Activated CD4-positive, alpha-beta memory T cell treated with anti-CD3 and anti-CD28 coated beads for 36 hours (primary cell): ENCODE results near the gene PARP14. TPM values are rescaled to one million over a fixed set of nuclear protein-coding genes. Genes with fewer than 3 reads are reported as not detected.
A peak's percentile ranks its signal among the peaks of the same experiment; 100 is the strongest.

Experiments
- CTCF ChIA-PET: fragments of 350-600 bp; sonication (Branson Sonifier 250); formaldehyde crosslinking; loops from one replicate; lab custom pipeline; 2021; ENCODE audit warnings: antibody characterized with exemption, inconsistent platforms; lab: Charles Lee
- POLR2A ChIA-PET: fragments of 350-600 bp; sonication (Branson Sonifier 250); formaldehyde crosslinking; loops from one replicate; lab custom pipeline; 2021; ENCODE audit warnings: antibody characterized with exemption; lab: Charles Lee
- DNase-seq: peaks from one replicate; pipeline ENCODE4 v3.0.0-alpha.2; 2020
- H3K27ac Mint-ChIP-seq: one replicate; pipeline ENCODE4 v1.8.0; 2021; ENCODE audit warnings: mixed read lengths
- H3K27me3 Mint-ChIP-seq: one replicate; pipeline ENCODE4 v1.8.0; 2021; ENCODE audit warnings: mixed read lengths
- H3K36me3 Mint-ChIP-seq: one replicate; pipeline ENCODE4 v1.8.0; 2021; ENCODE audit warnings: mixed read lengths
- H3K4me1 Mint-ChIP-seq: one replicate; pipeline ENCODE4 v1.8.0; 2021; ENCODE audit warnings: low read depth, mixed read lengths
- H3K4me3 Mint-ChIP-seq: one replicate; pipeline ENCODE4 v1.8.0; 2021; ENCODE audit warnings: mild to moderate bottlenecking, mixed read lengths
- H3K9me3 Mint-ChIP-seq: one replicate; pipeline ENCODE4 v1.8.0; 2021; ENCODE audit warnings: mixed read lengths
- intact Hi-C: fragments of 100-400 bp; cut with micrococcal nuclease; formaldehyde crosslinking; loops from one replicate; pipeline ENCODE4 v1.15.1; 2023
- total RNA-seq, 2 experiments: library from RNA; stranded (reverse); gene quantifications; one replicate each; pipeline ENCODE4 v1.2.3, GENCODE V29; 2021

Gene PARP14
- total RNA-seq, 2 experiments from 2014 or later, result 50.8 to 51.6 TPM

- no peak overlapping the region for H3K27ac Mint-ChIP-seq
- intact Hi-C loops, result loop anchor here (2.0 kb wide), 1 partner anchor 14 kb away; no protein-coding TSS in a partner anchor
- ChIA-PET CTCF (no interaction called here), POLR2A (no interaction called here)
- no peak for DNase-seq
- H3K27me3 Mint-ChIP-seq, result peaks cover 4% of the 10 kb centered on the region
- H3K36me3 Mint-ChIP-seq, result no peaks in the 10 kb centered on the region
- peaks cover 14% of the 10 kb centered on the region for H3K4me1 Mint-ChIP-seq
- H3K9me3 Mint-ChIP-seq, result peaks cover 9% of the 10 kb centered on the region
- H3K4me3 Mint-ChIP-seq, result no peak overlapping the region
Observed at GRCh38 chr3:122660297-122660974, 20.2 kb upstream of the PARP14 start.

- Mint-ChIP-seq H3K36me3 (no peaks in the 10 kb centered on the region), H3K4me1 (peaks cover 14% of the 10 kb centered on the region), H3K27ac (no peak overlapping the region), H3K27me3 (peaks cover 4% of the 10 kb centered on the region), H3K4me3 (no peak overlapping the region), H3K9me3 (peaks cover 9% of the 10 kb centered on the region)
- CTCF ChIA-PET, result interaction anchor here (1.0 kb wide), 1 partner anchor 16 kb away, joined by 3 read pairs; no protein-coding TSS in a partner anchor
- peak; percentile 77 for DNase-seq
- POLR2A ChIA-PET, result interaction anchor here (0.9 kb wide), 1 partner anchor 51 kb away, joined by 3 read pairs; no protein-coding TSS in a partner anchor
- intact Hi-C loops, result loop anchor here (2.0 kb wide), 1 partner anchor 15 kb away; no protein-coding TSS in a partner anchor
Observed at GRCh38 chr3:122661633-122662032, 19.0 kb upstream of the PARP14 start.

- ChIA-PET POLR2A (no interaction called here), CTCF (interaction anchor here (0.7 kb wide), 1 partner anchor 1030 kb away, joined by 3 read pairs; no protein-coding TSS in a partner anchor)
- H3K4me1 Mint-ChIP-seq, result peaks cover 14% of the 10 kb centered on the region
- H3K27ac Mint-ChIP-seq, result no peak overlapping the region
- H3K36me3 Mint-ChIP-seq, result no peaks in the 10 kb centered on the region
- DNase-seq, result no peak
- H3K4me3 Mint-ChIP-seq, result no peak overlapping the region
- H3K9me3 Mint-ChIP-seq, result peaks cover 9% of the 10 kb centered on the region
- intact Hi-C loops, result no loop called here
- H3K27me3 Mint-ChIP-seq, result peaks cover 4% of the 10 kb centered on the region
Observed at GRCh38 chr3:122662505-122662904, 18.1 kb upstream of the PARP14 start.

GRCh38 chr3:122665226-122665786, 15.3 kb upstream of the PARP14 start:
- Mint-ChIP-seq H3K27me3 (peaks cover 4% of the 10 kb centered on the region), H3K4me3 (no peak overlapping the region), H3K4me1 (peaks cover 29% of the 10 kb centered on the region), H3K36me3 (no peaks in the 10 kb centered on the region), H3K27ac (no peak overlapping the region), H3K9me3 (peaks cover 9% of the 10 kb centered on the region)
- ChIA-PET CTCF (no interaction called here), POLR2A (no interaction called here)
- intact Hi-C loops, result no loop called here
- DNase-seq, result no peak

GRCh38 chr3:122665881-122666280, 14.8 kb upstream of the PARP14 start:
- DNase-seq, result no peak
- Mint-ChIP-seq H3K27me3 (peaks cover 4% of the 10 kb centered on the region), H3K4me1 (peaks cover 28% of the 10 kb centered on the region), H3K9me3 (peaks cover 4% of the 10 kb centered on the region), H3K27ac (no peak overlapping the region), H3K4me3 (no peak overlapping the region), H3K36me3 (no peaks in the 10 kb centered on the region)
- intact Hi-C loops, result no loop called here
- ChIA-PET POLR2A (no interaction called here), CTCF (no interaction called here)

GRCh38 chr3:122668930-122669730, 11.5 kb upstream of the PARP14 start:
- H3K36me3 Mint-ChIP-seq, result no peaks in the 10 kb centered on the region
- ChIA-PET CTCF (interaction anchor here (1.1 to 2.1 kb wide), 5 partner anchors 10 to 111 kb away, joined by 3 to 27 read pairs (median 4); partner anchors contain the start of genes DTX3L, PARP14 and PARP9), POLR2A (interaction anchor here (0.7 to 1.4 kb wide), 6 partner anchors 18 to 154 kb away, joined by 3 to 7 read pairs (median 4); partner anchors contain the start of genes DTX3L, KPNA1, PARP15 and PARP9)
- H3K27me3 Mint-ChIP-seq, result no peaks in the 10 kb centered on the region
- no peak overlapping the region for H3K4me3 Mint-ChIP-seq
- intact Hi-C loops, result loop anchor here (1.0 kb wide), 3 partner anchors 10 to 93 kb away; no protein-coding TSS in a partner anchor
- DNase-seq, result peak; percentile 64
- peaks cover 15% of the 10 kb centered on the region for H3K4me1 Mint-ChIP-seq
- H3K27ac Mint-ChIP-seq, result peak overlapping the region; percentile 25
- H3K9me3 Mint-ChIP-seq, result no peaks in the 10 kb centered on the region

GRCh38 chr3:122671553-122671952, 9.1 kb upstream of the PARP14 start:
- Mint-ChIP-seq H3K27me3 (no peaks in the 10 kb centered on the region), H3K4me1 (peaks cover 18% of the 10 kb centered on the region), H3K9me3 (peaks cover 4% of the 10 kb centered on the region), H3K36me3 (no peaks in the 10 kb centered on the region), H3K27ac (no peak overlapping the region), H3K4me3 (no peak overlapping the region)
- CTCF ChIA-PET, result no interaction called here
- intact Hi-C loops, result no loop called here
- POLR2A ChIA-PET, result no interaction called here
- no peak for DNase-seq

- H3K4me1 Mint-ChIP-seq, result peaks cover 21% of the 10 kb centered on the region
Observed at GRCh38 chr3:122674339-122674738, 6.3 kb upstream of the PARP14 start.

GRCh38 chr3:122676759-122677158, 3.9 kb upstream of the PARP14 start:
- ChIA-PET POLR2A (no interaction called here), CTCF (interaction anchor here (1.0 to 6.7 kb wide), 3 partner anchors 97 to 117 kb away, joined by 3 to 230 read pairs (median 5); partner anchors contain the start of genes DTX3L and PARP9)
- Mint-ChIP-seq H3K27ac (no peak overlapping the region), H3K4me3 (no peak overlapping the region), H3K36me3 (peaks cover 8% of the 10 kb centered on the region), H3K9me3 (peaks cover 4% of the 10 kb centered on the region), H3K27me3 (no peaks in the 10 kb centered on the region), H3K4me1 (peaks cover 31% of the 10 kb centered on the region)
- DNase-seq, result no peak
- intact Hi-C loops, result loop anchor here (5.0 kb wide), 1 partner anchor 379 kb away; no protein-coding TSS in a partner anchor

More at GRCh38 chr3:122674339-122674738, 6.3 kb upstream of the PARP14 start:
- H3K9me3 Mint-ChIP-seq, result peaks cover 4% of the 10 kb centered on the region
- CTCF ChIA-PET, result no interaction called here
- intact Hi-C loops, result no loop called here
- no peaks in the 10 kb centered on the region for H3K36me3 Mint-ChIP-seq
- POLR2A ChIA-PET, result no interaction called here
- no peak overlapping the region for H3K27ac Mint-ChIP-seq
- no peaks in the 10 kb centered on the region for H3K27me3 Mint-ChIP-seq
- H3K4me3 Mint-ChIP-seq, result no peak overlapping the region
- DNase-seq, result no peak

- Mint-ChIP-seq H3K36me3 (peaks cover 11% of the 10 kb centered on the region), H3K9me3 (peaks cover 4% of the 10 kb centered on the region), H3K27me3 (no peaks in the 10 kb centered on the region), H3K27ac (no peak overlapping the region), H3K4me1 (peaks cover 36% of the 10 kb centered on the region), H3K4me3 (no peak overlapping the region)
- CTCF ChIA-PET, result interaction anchor here (1.1 to 6.7 kb wide), 3 partner anchors 11 to 117 kb away, joined by 3 to 230 read pairs (median 15); partner anchors contain the start of genes DTX3L and PARP9
- intact Hi-C loops, result loop anchor here (5.0 kb wide), 1 partner anchor 380 kb away; no protein-coding TSS in a partner anchor
- DNase-seq, result no peak
- POLR2A ChIA-PET, result no interaction called here
Observed at GRCh38 chr3:122677216-122677615, 3.4 kb upstream of the PARP14 start.

- Mint-ChIP-seq H3K4me1 (peaks cover 48% of the 10 kb centered on the region), H3K4me3 (no peak overlapping the region), H3K36me3 (peaks cover 13% of the 10 kb centered on the region), H3K27me3 (no peaks in the 10 kb centered on the region), H3K9me3 (peaks cover 4% of the 10 kb centered on the region), H3K27ac (no peak overlapping the region)
- ChIA-PET CTCF (interaction anchor here (0.7 to 6.7 kb wide), 25 partner anchors 9 to 577 kb away, joined by 3 to 230 read pairs (median 7); partner anchors contain the start of genes DTX3L, FAM162A, HSPBAP1 and MIX23), POLR2A (interaction anchor here (0.9 to 2.6 kb wide), 6 partner anchors 114 to 294 kb away, joined by 3 to 16 read pairs (median 6); partner anchors contain the start of genes DTX3L, FAM162A, PARP9 and WDR5B)
- DNase-seq, result no peak
- intact Hi-C loops, result loop anchor here (5.0 kb wide), 1 partner anchor 381 kb away; no protein-coding TSS in a partner anchor
Observed at GRCh38 chr3:122678506-122678905, 2.1 kb upstream of the PARP14 start.
